SK-N-SH (cell line): Measurements from ENCODE around the gene CDC34. TPM values are rescaled to one million over a fixed set of nuclear protein-coding genes. Genes with fewer than 3 reads are reported as not detected.

ENCODE experiments used
- CTCF ChIA-PET: fragments of 300-600, 350-600 bp; formaldehyde crosslinking; extraction: SDS; loops from one replicate; lab custom pipeline; 2021; lab: Yijun Ruan, JAX
- POLR2A ChIA-PET: fragments of 350-600 bp; sonication (Branson Sonifier 250); formaldehyde crosslinking; extraction: SDS; loops from one replicate; lab custom pipeline; 2020; ENCODE audit warnings: antibody characterized with exemption, inconsistent platforms; lab: Yijun Ruan, JAX
- DNase-seq: peaks from one replicate; pipeline ENCODE4 v3.0.0; 2012
- H2AFZ ChIP-seq: fragments of 200-600 bp; sonication (generic); 2 replicates; pipeline ENCODE4 v1.8.1; 2016; ENCODE audit warnings: antibody characterized with exemption, mild to moderate bottlenecking, low read depth
- H3F3A ChIP-seq: fragments of 200-600 bp; sonication (generic); replicated peaks from 2 replicates; pipeline ENCODE3; 2016; ENCODE audit warnings: antibody characterized with exemption, mild to moderate bottlenecking; ENCODE audit not compliant: insufficient read depth
- H3K27ac ChIP-seq, 2 experiments: fragments of 200-500 bp in 1 of 2; fragments of 200-600 bp in 1 of 2; sonication (Bioruptor generic) in 1 of 2; sonication (generic), shearing (Covaris generic) in 1 of 2; 2 replicates each; pipeline versions ENCODE4 v1.5.1 to v1.6.1; 2014 to 2016; ENCODE audit warnings: low read depth in 2 of 2, inconsistent platforms in 1 of 2, low read length in 1 of 2, mild to moderate bottlenecking in 1 of 2, mixed read lengths in 1 of 2
- H3K27me3 ChIP-seq: fragments of 200-600 bp; sonication (generic), shearing (Covaris generic); 2 replicates; pipeline ENCODE4 v1.6.1; 2016; ENCODE audit warnings: mixed run types; ENCODE audit not compliant: insufficient read depth
- H3K36me3 ChIP-seq, 2 experiments: fragments of 200-500 bp in 1 of 2; fragments of 200-600 bp in 1 of 2; sonication (Bioruptor generic) in 1 of 2; sonication (generic) in 1 of 2; replicated peaks in 1 of 2; 2 replicates each; pipeline versions ENCODE3 to v1.5.1; 2014 to 2016; ENCODE audit warnings: low read length in 1 of 2, mild to moderate bottlenecking in 1 of 2; ENCODE audit not compliant: insufficient read depth in 2 of 2, control insufficient read depth in 1 of 2
- H3K4me1 ChIP-seq, 2 experiments: fragments of 200-500 bp in 1 of 2; fragments of 200-600 bp in 1 of 2; sonication (Bioruptor generic) in 1 of 2; sonication (generic), shearing (Covaris generic) in 1 of 2; 2 replicates each; pipeline versions ENCODE4 v1.5.1 to v1.6.1; 2014 to 2016; ENCODE audit warnings: low read depth in 1 of 2, low read length in 1 of 2, mixed run types in 1 of 2; ENCODE audit not compliant: insufficient read depth in 2 of 2, control insufficient read depth in 1 of 2
- H3K4me2 ChIP-seq: fragments of 200-600 bp; sonication (generic), shearing (Covaris generic); 2 replicates; pipeline ENCODE4 v1.6.1; 2017; ENCODE audit warnings: mixed run types
- H3K4me3 ChIP-seq, 2 experiments: fragments of 200-500 bp in 1 of 2; fragments of 200-600 bp in 1 of 2; sonication (Bioruptor generic) in 1 of 2; sonication (generic), shearing (Covaris generic) in 1 of 2; 2 replicates each; pipeline versions ENCODE4 v1.5.1 to v1.8.1; 2014 to 2016; ENCODE audit warnings: low read depth in 2 of 2, inconsistent platforms in 1 of 2, low read length in 1 of 2, mild to moderate bottlenecking in 1 of 2, mixed read lengths in 1 of 2, moderate library complexity in 1 of 2
- H3K79me2 ChIP-seq: fragments of 200-600 bp; sonication (generic); 2 replicates; pipeline ENCODE4 v1.8.1; 2017; ENCODE audit warnings: mild to moderate bottlenecking; ENCODE audit not compliant: insufficient read depth
- H3K9ac ChIP-seq: fragments of 200-600 bp; sonication (generic); 2 replicates; pipeline ENCODE4 v1.6.1; 2017; ENCODE audit warnings: mixed run types
- H3K9me2 ChIP-seq: fragments of 200-600 bp; sonication (generic); 2 replicates; pipeline ENCODE4 v1.6.1; 2017; ENCODE audit warnings: mixed run types
- H3K9me3 ChIP-seq: fragments of 200-600 bp; sonication (generic); 2 replicates; pipeline ENCODE4 v1.6.1; 2017; ENCODE audit warnings: mixed run types, mild to moderate bottlenecking, moderate library complexity
- H4K20me1 ChIP-seq: fragments of 200-600 bp; sonication (generic); 2 replicates; pipeline ENCODE4 v1.6.1; 2017; ENCODE audit warnings: mild to moderate bottlenecking, mixed run types; ENCODE audit not compliant: insufficient read depth
- FOXJ3 ChIP-seq: sonication (generic); formaldehyde crosslinking; IDR thresholded peaks from 2 replicates; pipeline ENCODE4 v1.5.1; 2020; ENCODE audit warnings: mild to moderate bottlenecking, missing genetic modification reagents
- GATA2 ChIP-seq: sonication (generic); formaldehyde crosslinking; IDR thresholded peaks from 2 replicates; pipeline ENCODE4 v1.5.0; 2020; ENCODE audit warnings: mild to moderate bottlenecking, missing genetic modification reagents
- IRF3 ChIP-seq: fragments of 150-350 bp; IDR thresholded peaks from 2 replicates; pipeline ENCODE4 v1.6.1; 2016; ENCODE audit warnings: mild to moderate bottlenecking, low read depth, low read length
- MXI1 ChIP-seq: IDR thresholded peaks from 2 replicates; pipeline ENCODE4 v1.6.1; 2012; ENCODE audit warnings: mild to moderate bottlenecking, low read depth, low read length, improper control_type of control experiment
- NRF1 ChIP-seq: IDR thresholded peaks from 2 replicates; pipeline ENCODE4 v1.6.1; 2012; ENCODE audit warnings: low read depth, mild to moderate bottlenecking, low read length
- RCOR1 ChIP-seq: fragments of 150-350 bp; IDR thresholded peaks from 2 replicates; pipeline ENCODE4 v1.6.1; 2017; ENCODE audit warnings: antibody characterized with exemption, low read length
- REST ChIP-seq: IDR thresholded peaks from 2 replicates; pipeline ENCODE4 v1.6.1; 2012; ENCODE audit warnings: mild to moderate bottlenecking, low read depth, low read length, moderate library complexity
- TCF12 ChIP-seq: IDR thresholded peaks from 2 replicates; pipeline ENCODE4 v1.4.0; 2012
- USF2 ChIP-seq: fragments of 150-350 bp; IDR thresholded peaks from 2 replicates; pipeline ENCODE4 v1.6.1; 2017; ENCODE audit warnings: antibody characterized with exemption, low read length, low read depth, borderline replicate concordance
- YY1 ChIP-seq: IDR thresholded peaks from 2 replicates; pipeline ENCODE4 v1.4.0; 2012; ENCODE audit warnings: low read depth, mild to moderate bottlenecking
- WGBS: methylation state at CpG from one replicate; pipeline ENCODE4 v1.1.6; 2017; ENCODE audit warnings: low lambda C conversion rate; 5-methylcytosine and 5-hydroxymethylcytosine counted together
- polyA plus RNA-seq, 3 experiments: library from polyadenylated mRNA; depleted of rRNA; stranded (reverse); fragments of >200 nt; gene quantifications; 2 replicates each; pipeline ENCODE4 v1.2.3, GENCODE V29; 2012

CDC34 gene
- polyA plus RNA-seq, 1 of the 3 experiments (the other 2 are of a cell fraction): 96.7 TPM

- TF ChIP-seq RCOR1 (no peak), NRF1 (no peak), REST (no peak), IRF3 (no peak), YY1 (no peak), USF2 (no peak), FOXJ3 (no peak), MXI1 (no peak), GATA2 (CRISPR knock-in tag) (no peak), TCF12 (no peak)
- H3K27me3 ChIP-seq: no peaks in the 10 kb centered on the region
- CTCF ChIA-PET: interaction anchor here (1.0 to 1.9 kb wide), 5 partner anchors 12 to 217 kb away, joined by 4 to 6 read pairs (median 6); partner anchors contain the start of gene MADCAM1
- 70% methylated on average over 8 of the region's 21 CpGs for WGBS
- no peak overlapping the region for H2AFZ ChIP-seq
- H3K9me3 ChIP-seq: no peaks in the 10 kb centered on the region
- H3K9me2 ChIP-seq: no peaks in the 10 kb centered on the region
- peaks cover 0 to 20% of the 10 kb centered on the region in 2 experiments; a peak in 1 of 4 replicates for H3K4me1 ChIP-seq
- no peaks in the 10 kb centered on the region for H3K36me3 ChIP-seq
- no peaks in the 10 kb centered on the region for H3K79me2 ChIP-seq
- H3K27ac ChIP-seq: peak overlapping the region in 1 of 2 experiments; percentile 18; a peak in 1 of 4 replicates
- POLR2A ChIA-PET: no interaction called here
- H3F3A ChIP-seq: peaks cover 24% of the 10 kb centered on the region
- no peak overlapping the region for H3K4me3 ChIP-seq
- H3K9ac ChIP-seq: no peak overlapping the region
- DNase-seq: peak; percentile 14
- no peak overlapping the region for H3K4me2 ChIP-seq
- H4K20me1 ChIP-seq: no peaks in the 10 kb centered on the region
These were observed 48.1 kb upstream of the CDC34 start for GRCh38 chr19:483332-484072.
